Effector memory CD4-positive, alpha-beta T cell (primary cell): ENCODE measurements around the gene GALR2.

Experiments
- DNase-seq, 3 donors: peaks; one replicate each; pipeline ENCODE4 v3.0.0-alpha.2; 2020
- H3K27ac ChIP-seq: 2 replicates; pipeline ENCODE4 v1.7.0; 2013; ENCODE audit warnings: mild to moderate bottlenecking, low read length, moderate library complexity; ENCODE audit not compliant: insufficient read depth, poor library complexity, severe bottlenecking
- H3K27me3 ChIP-seq: replicated peaks from 2 replicates; pipeline ENCODE4 v1.7.0; 2013; ENCODE audit warnings: mild to moderate bottlenecking, low read length; ENCODE audit not compliant: insufficient read depth, control insufficient read depth, poor library complexity, severe bottlenecking
- H3K36me3 ChIP-seq: 2 replicates; pipeline ENCODE4 v1.7.0; 2013; ENCODE audit warnings: mild to moderate bottlenecking, low read length, moderate library complexity; ENCODE audit not compliant: control insufficient read depth, insufficient read depth
- H3K4me1 ChIP-seq: 2 replicates; pipeline ENCODE4 v1.7.0; 2013; ENCODE audit warnings: low read length, mild to moderate bottlenecking; ENCODE audit not compliant: control insufficient read depth, insufficient read depth, poor library complexity, severe bottlenecking
- H3K4me3 ChIP-seq: 2 replicates; pipeline ENCODE4 v1.7.0; 2013; ENCODE audit warnings: low read length, low read depth, mild to moderate bottlenecking; ENCODE audit not compliant: insufficient read depth, poor library complexity, severe bottlenecking
- H3K9me3 ChIP-seq: 2 replicates; pipeline ENCODE4 v1.7.0; 2013; ENCODE audit warnings: mild to moderate bottlenecking, low read length, moderate library complexity; ENCODE audit not compliant: control insufficient read depth

Gene GALR2

DNA sequence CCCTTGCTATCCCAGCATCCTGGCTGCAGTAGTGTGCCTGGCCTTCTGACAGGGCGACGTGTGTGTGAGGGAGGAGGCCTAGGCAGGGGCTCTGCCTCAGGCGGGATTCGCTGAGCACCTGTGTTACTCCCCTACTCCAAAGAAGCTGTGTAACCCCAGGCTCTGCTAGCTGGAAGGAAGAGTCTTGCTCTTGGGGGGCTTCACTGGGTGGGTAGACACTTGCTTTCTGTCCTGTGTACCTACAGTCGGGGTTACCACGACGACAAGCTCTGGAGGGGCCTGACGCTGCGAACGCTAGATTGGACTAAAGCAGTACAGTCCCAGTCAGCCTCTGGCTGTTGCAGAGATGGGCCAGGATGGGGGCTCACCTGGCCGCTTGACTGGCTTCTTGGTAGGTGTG, 19.5 kb downstream of the GALR2 start:
- no peak overlapping the region for H3K4me3 ChIP-seq
- DNase-seq, result no peak
- no peaks in the 10 kb centered on the region for H3K27me3 ChIP-seq
- no peak overlapping the region for H3K27ac ChIP-seq
- H3K4me1 ChIP-seq, result no peaks in the 10 kb centered on the region
- H3K36me3 ChIP-seq, result peaks cover 61% of the 10 kb centered on the region
- no peaks in the 10 kb centered on the region for H3K9me3 ChIP-seq

- Histone ChIP-seq H3K27me3 (no peaks in the 10 kb centered on the region), H3K9me3 (no peaks in the 10 kb centered on the region), H3K4me1 (no peaks in the 10 kb centered on the region), H3K4me3 (no peak overlapping the region), H3K36me3 (peaks cover 52% of the 10 kb centered on the region), H3K27ac (no peak overlapping the region)
- DNase-seq, result no peak
Observed at GRCh38 chr17:76095943-76096342, 21.4 kb downstream of the GALR2 start.

DNA sequence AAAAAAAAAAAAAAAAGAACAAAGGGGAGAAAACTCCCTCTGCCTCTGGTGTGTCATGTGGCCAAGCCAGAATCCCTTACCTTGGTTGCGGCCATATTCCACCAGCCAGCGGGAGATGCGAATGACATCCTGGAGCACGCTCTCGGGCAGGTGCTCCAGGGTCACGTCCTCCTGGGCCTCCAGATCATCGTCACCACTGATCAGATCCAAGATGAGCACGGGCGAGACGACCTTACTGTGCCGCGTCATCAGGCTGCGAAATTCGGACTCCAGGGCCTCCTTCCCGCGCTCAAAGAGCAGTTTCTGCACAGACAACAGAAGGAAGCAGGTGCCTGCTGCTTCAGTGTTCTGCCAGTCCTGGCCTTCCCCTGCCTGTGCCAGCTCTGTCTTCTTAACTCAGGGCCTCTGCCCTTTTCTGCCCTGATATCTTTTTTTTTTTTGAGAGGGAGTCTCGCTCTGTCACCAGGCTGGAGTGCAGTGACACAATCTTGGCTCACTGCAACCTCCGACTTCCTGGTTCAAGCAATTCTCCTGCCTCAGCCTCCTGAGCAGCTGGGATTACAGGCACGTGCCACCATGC, 23.2 kb downstream of the GALR2 start:
- Histone ChIP-seq H3K36me3 (peaks cover 55% of the 10 kb centered on the region), H3K27me3 (no peaks in the 10 kb centered on the region)
- no peak for DNase-seq

DNA sequence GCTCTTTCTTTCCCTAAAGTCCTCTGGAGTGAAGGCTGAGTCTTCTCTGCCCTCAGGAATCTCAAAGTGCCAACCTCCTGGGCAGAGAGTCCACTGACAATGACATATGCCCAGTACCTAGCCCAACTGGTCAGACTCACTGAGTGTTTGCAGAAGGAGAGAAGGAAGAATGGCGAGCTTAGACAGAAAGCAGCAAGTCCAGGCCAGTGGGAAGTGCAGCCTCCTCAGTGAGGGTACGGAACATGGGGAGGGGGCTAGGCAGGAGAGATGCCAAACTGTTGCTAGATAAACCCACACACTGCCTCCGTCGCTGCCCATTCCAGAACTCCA, 28.3 kb downstream of the GALR2 start:
- Histone ChIP-seq H3K27me3 (no peaks in the 10 kb centered on the region), H3K4me3 (peak overlapping the region; percentile 89), H3K27ac (peak overlapping the region; percentile 78), H3K36me3 (peaks cover 18% of the 10 kb centered on the region), H3K4me1 (peaks cover 12% of the 10 kb centered on the region), H3K9me3 (no peaks in the 10 kb centered on the region)
- no peak for DNase-seq

More for the DNA sequence above, 23.2 kb downstream of the GALR2 start:
- no peak overlapping the region for H3K4me3 ChIP-seq
- no peak overlapping the region for H3K27ac ChIP-seq
- H3K4me1 ChIP-seq, result peaks cover 4% of the 10 kb centered on the region
- no peaks in the 10 kb centered on the region for H3K9me3 ChIP-seq

GRCh38 chr17:76103274-76104139, 28.9 kb downstream of the GALR2 start, which contains the start of gene EXOC7:
Gene EXOC7 (minus strand): TSS chr17:76103787. CDS start chr17:76103692, 95 bp downstream.
- Histone ChIP-seq H3K27ac (peak within 1 kb of the TSS; percentile 78), H3K4me1 (peaks cover 12% of the 10 kb centered on the region), H3K36me3 (peaks cover 17% of the 10 kb centered on the region), H3K4me3 (peak within 1 kb of the TSS; percentile 89), H3K27me3 (no peaks in the 10 kb centered on the region), H3K9me3 (no peaks in the 10 kb centered on the region)
- DNase-seq, result peak; percentile 85 to 89 (median 88)

GRCh38 chr17:76104140-76104895, 29.7 kb downstream of the GALR2 start:
- H3K27me3 ChIP-seq, result no peaks in the 10 kb centered on the region
- H3K4me1 ChIP-seq, result peaks cover 12% of the 10 kb centered on the region
- DNase-seq, result no peak
- H3K4me3 ChIP-seq, result peak overlapping the region; percentile 89
- H3K9me3 ChIP-seq, result no peaks in the 10 kb centered on the region
- peaks cover 17% of the 10 kb centered on the region for H3K36me3 ChIP-seq
- peak overlapping the region; percentile 78 for H3K27ac ChIP-seq

DNA sequence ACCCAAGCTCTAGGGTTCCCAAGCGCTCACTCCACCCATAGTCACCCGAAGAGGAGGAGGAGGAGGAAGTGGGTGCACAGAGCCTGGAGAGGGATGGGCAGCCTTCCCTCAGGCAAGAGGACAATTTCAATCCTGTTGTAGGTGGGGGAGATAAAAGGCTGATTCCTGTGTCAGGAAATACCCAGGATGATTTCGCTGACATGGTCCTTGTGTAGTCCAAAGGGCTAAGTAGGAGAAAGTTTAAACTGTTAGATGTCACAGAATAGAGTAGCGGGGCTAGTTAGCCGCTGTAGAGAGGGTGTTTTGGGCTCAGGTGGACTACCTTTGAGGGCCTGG, 30.3 kb downstream of the GALR2 start:
- Histone ChIP-seq H3K27ac (no peak overlapping the region), H3K9me3 (no peaks in the 10 kb centered on the region)

DNA sequence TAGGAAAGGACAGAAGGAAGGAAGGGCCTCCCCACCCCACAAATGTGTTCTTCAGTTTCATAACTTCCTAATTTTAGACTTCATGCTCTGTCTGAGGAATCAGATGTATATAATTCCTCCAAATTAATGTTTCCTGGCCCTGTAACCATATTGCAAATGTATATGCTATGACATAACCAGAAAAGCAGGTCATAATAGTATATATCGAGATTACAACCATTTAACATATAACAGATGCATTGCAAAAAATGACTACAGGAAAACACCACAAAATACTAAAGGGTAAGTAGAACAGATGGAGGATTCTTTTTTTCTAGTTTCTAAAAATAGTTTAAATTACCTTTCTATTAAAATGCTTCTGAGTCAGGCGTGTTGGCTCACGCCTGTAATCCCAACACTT, 32.1 kb downstream of the GALR2 start:
- Histone ChIP-seq H3K4me3 (no peak overlapping the region), H3K27me3 (no peaks in the 10 kb centered on the region), H3K4me1 (peaks cover 12% of the 10 kb centered on the region), H3K27ac (no peak overlapping the region), H3K9me3 (no peaks in the 10 kb centered on the region), H3K36me3 (peaks cover 1% of the 10 kb centered on the region)
- no peak for DNase-seq

More for the DNA sequence above, 30.3 kb downstream of the GALR2 start:
- no peak for DNase-seq
- peaks cover 12% of the 10 kb centered on the region for H3K36me3 ChIP-seq
- peaks cover 12% of the 10 kb centered on the region for H3K4me1 ChIP-seq
- no peak overlapping the region for H3K4me3 ChIP-seq
- H3K27me3 ChIP-seq, result no peaks in the 10 kb centered on the region

DNA sequence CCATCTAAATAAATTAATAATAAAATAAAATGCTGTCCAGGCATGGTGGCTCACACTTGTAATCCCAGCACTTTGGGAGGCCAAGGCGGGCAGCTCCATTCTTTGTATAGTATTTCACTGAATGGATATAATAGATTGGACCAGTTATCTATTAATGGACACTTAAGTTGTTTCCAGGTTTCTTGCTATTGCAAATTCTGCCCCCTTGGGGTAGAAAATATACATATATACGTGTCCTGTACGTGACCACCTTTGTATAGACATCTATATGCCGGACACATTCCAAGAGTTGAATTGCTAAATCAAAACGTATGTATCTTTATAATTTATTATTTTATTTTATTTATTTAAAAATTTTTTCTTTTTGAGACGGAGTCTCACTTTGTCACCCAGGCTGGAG, 32.9 kb downstream of the GALR2 start:
- H3K27me3 ChIP-seq, result no peaks in the 10 kb centered on the region
- H3K27ac ChIP-seq, result no peak overlapping the region
- H3K4me3 ChIP-seq, result no peak overlapping the region
- no peaks in the 10 kb centered on the region for H3K36me3 ChIP-seq
- no peaks in the 10 kb centered on the region for H3K9me3 ChIP-seq
- no peak for DNase-seq
- H3K4me1 ChIP-seq, result peaks cover 11% of the 10 kb centered on the region

DNA sequence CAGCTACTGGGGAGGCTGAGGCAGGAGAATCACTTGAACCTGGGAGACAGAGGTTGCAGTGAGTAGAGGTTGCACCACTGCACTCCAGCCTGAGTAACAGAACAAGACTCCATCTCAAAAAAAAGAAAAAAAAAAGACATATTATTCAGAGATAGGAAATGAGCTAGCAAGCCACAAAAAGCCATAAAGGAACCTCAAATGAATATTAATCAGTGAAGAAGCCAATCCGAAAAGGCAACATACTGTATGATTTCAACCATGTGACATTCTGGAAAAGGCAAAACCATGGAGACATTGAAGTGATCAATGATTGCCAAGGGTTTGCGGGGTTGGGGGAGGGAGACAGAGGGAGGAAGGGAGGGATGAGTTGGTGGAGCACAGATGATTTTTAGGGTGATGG, 37.4 kb downstream of the GALR2 start:
- no peaks in the 10 kb centered on the region for H3K27me3 ChIP-seq
- H3K4me1 ChIP-seq, result no peaks in the 10 kb centered on the region
- H3K27ac ChIP-seq, result no peak overlapping the region
- H3K4me3 ChIP-seq, result no peak overlapping the region
- no peaks in the 10 kb centered on the region for H3K9me3 ChIP-seq
- H3K36me3 ChIP-seq, result no peaks in the 10 kb centered on the region
- DNase-seq, result no peak
